HG02623 (cell line): Measurements from ENCODE around the gene UBP1.
"Not testable (repeated sequence)": the region's sequence is repeated elsewhere in the genome, so short reads cannot be mapped to it uniquely, and the experiment has no call there.

ENCODE experiments used
- ATAC-seq: cut with Tn5 transposase; IDR thresholded peaks from one replicate; pipeline ENCODE4 v1.9.1; 2021; ENCODE audit warnings: moderate library complexity; ENCODE audit not compliant: unreplicated experiment

The UBP1 gene, protein sequence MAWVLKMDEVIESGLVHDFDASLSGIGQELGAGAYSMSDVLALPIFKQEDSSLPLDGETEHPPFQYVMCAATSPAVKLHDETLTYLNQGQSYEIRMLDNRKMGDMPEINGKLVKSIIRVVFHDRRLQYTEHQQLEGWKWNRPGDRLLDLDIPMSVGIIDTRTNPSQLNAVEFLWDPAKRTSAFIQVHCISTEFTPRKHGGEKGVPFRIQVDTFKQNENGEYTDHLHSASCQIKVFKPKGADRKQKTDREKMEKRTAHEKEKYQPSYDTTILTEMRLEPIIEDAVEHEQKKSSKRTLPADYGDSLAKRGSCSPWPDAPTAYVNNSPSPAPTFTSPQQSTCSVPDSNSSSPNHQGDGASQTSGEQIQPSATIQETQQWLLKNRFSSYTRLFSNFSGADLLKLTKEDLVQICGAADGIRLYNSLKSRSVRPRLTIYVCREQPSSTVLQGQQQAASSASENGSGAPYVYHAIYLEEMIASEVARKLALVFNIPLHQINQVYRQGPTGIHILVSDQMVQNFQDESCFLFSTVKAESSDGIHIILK

DNA sequence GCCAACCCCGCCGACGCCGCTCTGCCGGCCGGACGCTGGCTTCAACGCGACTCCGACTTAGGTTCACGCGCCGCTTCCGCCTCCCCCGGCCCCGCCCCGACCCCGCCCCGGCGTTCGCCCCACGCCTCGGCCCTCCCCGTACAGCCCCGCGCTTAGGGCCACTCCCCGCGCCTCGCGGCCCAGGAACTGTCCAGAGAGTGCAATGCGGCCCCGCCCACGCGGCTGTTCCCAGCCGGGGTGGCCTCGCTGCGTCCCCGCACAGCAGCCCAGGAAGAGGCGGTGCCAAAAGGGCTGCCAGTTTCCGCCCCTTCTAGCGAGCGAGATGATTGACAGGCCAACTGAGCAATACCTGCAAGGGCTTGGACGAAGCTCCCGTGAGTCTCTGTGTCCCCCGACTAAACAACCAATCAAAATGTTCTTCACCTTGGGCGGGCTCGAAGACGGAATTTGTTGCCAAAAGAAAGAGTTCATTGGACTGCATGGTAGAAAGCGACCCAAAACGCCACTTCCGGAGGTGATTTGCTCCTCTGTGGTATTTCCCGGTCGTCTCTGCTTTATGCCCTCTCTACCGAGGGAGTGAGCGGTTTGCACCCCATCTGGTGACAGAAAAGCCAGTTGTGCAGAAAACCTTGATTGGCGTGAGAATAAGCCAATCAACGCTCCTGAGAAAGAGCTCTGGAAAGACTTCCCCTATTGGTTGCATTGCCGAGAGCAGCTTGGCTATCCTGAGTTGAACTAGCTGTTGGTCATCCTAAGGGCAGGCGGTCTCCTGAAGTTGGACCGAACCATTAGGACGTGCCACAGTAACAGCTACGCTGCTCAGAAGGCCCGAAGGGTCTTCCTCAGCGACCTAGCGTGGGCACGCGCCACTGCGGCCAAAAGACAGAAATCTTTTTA is at the start of gene UBP1:
TSS of gene UBP1 (minus strand) at position 78 of the 897 bp plus-strand sequence. CDS start 557 bp downstream, outside the sequence.
- ATAC-seq: peak; percentile 83

- no peak for ATAC-seq
Measured at GRCh38 chr3:33488683-33489082, 48.5 kb upstream of the UBP1 start.

DNA sequence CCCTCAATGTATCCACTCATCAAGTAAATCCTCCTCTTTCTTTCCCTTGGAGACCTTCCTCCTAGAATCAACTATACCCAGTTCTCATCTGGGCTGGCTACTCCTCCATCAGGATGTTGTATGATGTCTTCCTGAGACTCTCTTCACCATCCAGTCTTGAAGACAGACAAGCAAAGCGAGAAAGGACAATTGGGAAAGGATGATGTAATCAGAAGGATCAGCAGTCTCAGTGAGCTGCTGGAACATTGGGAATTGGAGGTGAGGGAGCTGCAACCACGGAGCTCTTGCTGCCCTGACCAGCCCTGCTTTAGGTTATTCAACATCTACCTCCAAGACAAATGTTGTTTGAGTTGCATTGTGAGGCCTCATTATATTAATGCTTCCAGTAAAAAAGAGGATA is 48.0 kb upstream of the UBP1 start:
- ATAC-seq: no peak

DNA sequence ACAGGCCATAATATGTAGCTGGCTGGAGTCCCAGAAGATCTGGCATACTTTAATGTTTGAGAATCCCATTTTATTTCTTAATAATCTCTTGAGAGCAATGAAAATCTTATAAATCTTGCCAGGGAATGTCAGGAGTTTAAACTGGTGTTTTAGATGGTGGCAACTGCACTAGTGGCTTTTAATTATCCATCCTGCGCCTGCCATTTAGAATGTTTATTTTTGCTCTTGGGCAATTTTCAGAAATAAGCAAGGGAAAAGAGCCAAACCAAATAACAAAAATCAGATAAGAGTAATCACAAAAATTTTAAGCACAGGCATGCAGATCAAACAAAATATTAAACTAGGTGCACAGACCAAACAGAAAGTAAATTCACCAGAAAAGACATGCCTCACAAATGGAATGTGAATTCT is 41.9 kb upstream of the UBP1 start:
- ATAC-seq: no peak

DNA sequence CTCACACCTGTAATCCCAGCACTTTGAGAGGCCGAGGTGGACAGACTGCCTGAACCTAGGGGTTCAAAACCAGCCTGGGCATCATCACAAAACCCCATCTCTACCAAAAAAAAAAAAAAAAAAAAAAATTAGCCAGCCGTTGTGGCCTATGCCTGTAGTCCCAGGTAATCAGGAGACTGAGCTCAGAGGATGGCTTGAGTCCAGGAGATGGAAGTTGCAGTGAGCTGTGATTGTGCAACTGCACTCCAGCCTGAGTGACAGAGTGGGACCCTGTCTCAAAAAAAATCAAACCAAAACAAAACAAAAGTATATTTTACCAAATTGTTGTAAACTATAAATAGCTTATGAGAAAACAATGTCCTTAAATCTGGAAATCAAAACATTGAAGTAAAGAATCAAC is 34.7 kb upstream of the UBP1 start:
- ATAC-seq: no peak

DNA sequence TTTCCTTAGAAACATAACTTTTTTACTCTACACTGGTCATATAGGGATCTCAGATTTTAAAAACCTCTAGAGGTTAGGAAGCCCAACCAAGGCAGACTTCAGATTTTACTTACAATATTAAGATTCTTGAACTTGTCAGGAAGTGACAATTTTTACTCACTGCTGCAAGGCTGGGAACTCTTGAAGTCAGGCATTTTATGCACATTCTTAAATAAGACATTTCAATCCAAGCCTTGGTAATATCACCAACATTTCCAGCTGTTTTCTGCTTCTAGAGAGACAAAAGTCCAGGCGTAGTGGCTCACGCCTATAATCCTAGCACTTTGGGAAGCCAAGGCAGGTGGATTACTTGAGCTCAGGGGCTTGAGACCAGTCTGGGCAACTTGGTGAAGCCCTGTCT is 33.6 kb upstream of the UBP1 start:
- ATAC-seq: no peak

GRCh38 chr3:33467786-33468185 is 27.6 kb upstream of the UBP1 start:
- no peak for ATAC-seq

DNA sequence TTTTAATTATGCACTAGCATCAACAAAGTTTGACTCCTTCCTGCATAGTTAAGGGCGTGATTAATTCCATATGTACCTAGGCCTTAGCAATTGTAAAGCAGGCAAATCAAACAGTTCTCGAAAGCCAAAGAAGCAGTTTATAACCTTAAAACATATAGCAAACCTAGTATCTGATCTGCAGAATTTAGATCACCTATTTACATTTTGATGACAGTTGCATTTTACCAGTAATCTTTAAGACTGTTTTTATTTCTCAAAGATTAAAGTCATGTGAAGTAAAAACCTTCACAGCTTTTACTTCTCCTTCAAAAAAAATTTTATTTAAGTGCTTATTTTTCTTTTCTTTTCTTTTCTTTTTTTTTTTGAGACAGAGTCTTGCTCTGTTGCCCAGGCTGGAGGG is 20.9 kb upstream of the UBP1 start:
- ATAC-seq: no peak

DNA sequence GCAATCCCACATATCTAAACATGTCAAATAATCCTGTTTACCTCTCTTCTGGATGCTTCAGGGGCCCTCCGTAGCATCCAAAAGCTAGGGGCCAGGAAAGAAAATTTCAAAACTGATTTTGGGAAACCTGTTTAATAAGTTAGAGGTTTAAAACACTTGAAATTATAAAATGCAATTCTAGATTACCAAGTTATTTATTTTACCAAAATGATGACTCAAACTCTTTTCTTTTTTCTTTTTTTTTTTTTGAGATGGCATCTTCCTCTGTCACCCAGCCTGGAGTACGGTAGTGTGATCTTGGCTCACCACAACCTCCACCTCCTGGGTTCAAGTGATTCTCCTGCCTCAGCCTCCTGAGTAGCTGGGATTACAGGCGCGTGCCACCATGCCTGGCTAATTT is 19.4 kb upstream of the UBP1 start:
- not testable (repeated sequence) for ATAC-seq

DNA sequence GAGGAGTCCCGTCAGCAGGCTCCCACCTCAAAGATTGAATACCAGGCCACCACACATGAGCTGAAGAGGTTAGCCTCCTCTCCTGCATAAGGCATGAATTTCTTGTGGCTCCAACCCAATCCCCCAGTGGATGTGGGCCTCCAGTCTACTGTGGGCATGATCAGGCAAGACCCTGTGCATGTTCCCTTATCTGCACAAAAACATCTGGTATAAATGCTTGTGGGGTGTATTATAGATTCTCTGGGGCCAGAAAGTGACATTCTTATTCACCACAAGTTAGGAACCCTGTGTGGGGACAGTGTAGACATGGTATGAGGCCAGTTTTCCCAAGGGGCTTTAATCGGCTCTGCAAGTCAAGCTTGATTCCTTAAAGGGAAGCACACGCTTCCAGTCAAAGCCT is 18.2 kb upstream of the UBP1 start:
- ATAC-seq: no peak

- no peak for ATAC-seq
Measured at GRCh38 chr3:33456756-33457155, 16.6 kb upstream of the UBP1 start.

- ATAC-seq: no peak
Measured at GRCh38 chr3:33453331-33453761, 13.1 kb upstream of the UBP1 start.

DNA sequence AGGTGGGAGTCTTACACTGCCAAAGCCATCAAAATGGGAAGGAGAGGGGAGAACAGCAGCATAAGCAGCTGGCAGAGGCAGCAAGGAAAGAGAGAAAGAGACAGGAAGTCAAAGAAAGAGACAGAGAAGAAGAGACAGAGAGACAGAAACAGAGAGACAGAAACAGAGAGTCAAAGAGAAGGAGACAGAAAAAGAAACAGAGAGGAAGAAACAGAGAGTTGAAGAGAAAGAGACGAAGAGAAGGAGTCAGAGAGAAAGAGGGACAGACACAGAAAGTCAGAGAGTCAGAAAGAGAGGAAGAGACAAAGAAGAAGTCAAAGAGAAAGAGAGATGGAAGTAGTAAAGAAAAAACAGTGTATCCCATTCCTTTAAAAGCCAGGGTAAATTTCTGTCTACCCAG is 11.8 kb upstream of the UBP1 start:
- not testable (repeated sequence) for ATAC-seq

- no peak for ATAC-seq
Measured at GRCh38 chr3:33447958-33448357, 7.8 kb upstream of the UBP1 start.

DNA sequence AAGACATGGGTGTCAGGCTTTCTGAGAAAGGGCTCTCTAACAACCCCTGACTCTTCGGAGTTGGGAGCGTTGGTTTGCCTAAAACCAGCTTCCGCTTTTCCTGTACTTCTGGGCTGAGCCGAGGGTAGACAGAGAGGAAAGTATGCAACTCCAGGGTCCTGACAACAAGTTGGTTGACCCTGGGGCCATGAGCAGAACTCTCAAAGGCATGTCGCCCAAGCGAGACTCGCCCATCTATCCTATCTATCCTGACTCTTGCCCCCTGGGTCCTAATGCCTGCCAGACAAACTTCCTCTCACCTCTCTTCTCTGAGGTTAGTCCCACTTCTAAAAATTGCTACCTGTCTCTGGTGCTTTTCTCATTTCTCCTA is 7.0 kb upstream of the UBP1 start:
- not testable (repeated sequence) for ATAC-seq

DNA sequence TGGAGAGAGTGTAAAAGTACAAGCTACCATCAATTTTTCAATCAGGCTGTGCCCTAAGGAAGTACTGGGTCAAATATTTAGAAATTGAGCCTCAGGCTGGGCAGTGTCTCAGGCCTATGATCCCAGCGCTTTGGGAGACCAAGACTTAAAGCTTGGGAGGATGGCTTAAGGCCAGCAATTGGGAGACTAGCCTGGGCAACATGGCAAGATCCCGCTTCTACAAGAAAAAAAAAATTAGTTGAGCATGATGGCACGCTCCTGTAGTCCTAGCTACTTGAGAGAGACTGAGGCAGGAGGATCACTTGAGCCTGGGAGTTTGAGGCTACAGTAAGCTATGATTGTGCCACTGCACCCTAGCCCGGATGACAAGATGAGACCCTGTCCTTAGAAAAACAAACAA is 2.0 kb upstream of the UBP1 start:
- ATAC-seq: no peak

DNA sequence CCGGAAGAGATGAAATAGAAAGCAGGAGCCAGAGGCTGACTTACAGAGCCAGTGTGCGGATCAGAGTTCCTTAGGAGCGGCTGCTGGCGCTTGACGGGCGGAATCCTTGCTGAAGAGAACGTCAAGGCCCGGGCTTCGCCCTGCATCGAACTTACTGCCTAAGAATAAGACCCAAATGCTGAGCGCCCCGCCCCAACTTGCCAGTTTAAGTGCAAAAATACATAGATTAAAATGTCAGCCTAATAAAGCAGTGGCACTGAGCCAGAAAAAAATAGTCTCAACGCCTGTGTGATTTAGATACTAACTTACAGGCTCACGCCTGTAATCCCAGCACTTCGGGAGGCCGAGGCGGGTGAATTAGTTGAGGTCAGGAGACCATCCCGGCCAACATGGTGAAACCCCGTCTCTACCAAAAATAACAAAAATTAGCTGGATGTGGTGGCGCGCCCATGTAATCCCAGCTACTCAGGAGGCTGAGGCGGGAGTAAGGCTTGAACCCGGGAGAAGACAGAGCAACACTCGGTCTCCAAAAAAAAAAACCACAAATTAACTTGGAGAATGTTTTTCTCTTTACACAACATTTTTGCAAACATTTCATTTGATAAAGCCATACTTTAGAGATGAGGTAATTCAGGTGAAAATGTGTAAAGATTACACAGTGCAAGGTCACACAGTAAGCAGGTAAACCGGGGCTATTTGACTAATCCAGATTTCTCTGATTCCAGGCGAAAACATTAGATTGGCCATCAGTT is 1.2 kb upstream of the UBP1 start:
- peak; percentile 1 for ATAC-seq

- ATAC-seq: peak; percentile 13
Measured at GRCh38 chr3:33439546-33440327, 468 bp downstream of the UBP1 start.

DNA sequence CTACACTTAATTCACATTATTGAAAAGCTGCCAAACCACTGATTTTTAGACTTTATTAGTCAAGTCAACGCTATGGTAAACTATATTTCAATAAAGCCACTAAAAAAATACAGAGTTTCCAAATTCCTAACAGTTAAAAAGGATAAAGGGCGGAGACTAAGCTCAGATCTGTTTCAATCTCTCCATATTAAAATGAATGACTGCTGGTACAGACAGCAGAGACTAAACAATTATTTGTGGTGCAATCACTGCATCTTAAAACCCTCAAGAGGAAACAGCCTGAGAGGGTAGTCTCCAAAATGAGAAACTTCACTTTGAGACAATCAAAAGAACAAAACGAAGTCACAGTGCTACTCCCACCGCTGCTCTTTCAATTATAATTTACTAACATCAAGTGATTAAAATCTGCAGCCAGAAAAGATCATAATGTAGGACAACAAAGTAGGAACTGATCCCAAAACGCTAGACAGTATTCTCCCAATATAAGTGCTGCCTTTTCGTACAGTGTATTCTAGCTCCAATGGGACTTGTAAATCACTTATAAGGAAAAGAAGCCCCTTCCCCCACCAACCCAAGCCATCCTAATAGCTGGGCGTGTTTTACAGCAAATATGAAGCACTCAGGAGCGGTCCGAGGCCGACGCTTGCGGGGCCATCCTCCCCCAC is 1.2 kb downstream of the UBP1 start:
- ATAC-seq: no peak

GRCh38 chr3:33438284-33438668 is 1.9 kb downstream of the UBP1 start:
- no peak for ATAC-seq
